ENCODE measurements around the gene ELAVL2.
"Not testable (repeated sequence)": the region's sequence is repeated elsewhere in the genome, so short reads cannot be mapped to it uniquely, and the experiment has no call there.

The ELAVL2 gene

GRCh38 chr9:23769307-23769935, 56.6 kb downstream of the ELAVL2 start:
- no peak for DNase-seq

GRCh38 chr9:23768861-23769260, 57.2 kb downstream of the ELAVL2 start:
- no peak for DNase-seq

- DNase-seq, result no peak
Measured at GRCh38 chr9:23766613-23767012, 59.4 kb downstream of the ELAVL2 start.

- no peak for DNase-seq
Measured at GRCh38 chr9:23765561-23765960, 60.5 kb downstream of the ELAVL2 start.

GRCh38 chr9:23764219-23764618, 61.8 kb downstream of the ELAVL2 start:
- DNase-seq, result no peak

- DNase-seq, result no peak
Measured at GRCh38 chr9:23754551-23754950, 71.5 kb downstream of the ELAVL2 start.

- DNase-seq, result no peak
Measured at GRCh38 chr9:23752859-23753258, 73.2 kb downstream of the ELAVL2 start.

GRCh38 chr9:23751633-23752032, 74.4 kb downstream of the ELAVL2 start:
- no peak for DNase-seq

GRCh38 chr9:23750808-23751207, 75.2 kb downstream of the ELAVL2 start:
- no peak for DNase-seq

- no peak for DNase-seq
Measured at GRCh38 chr9:23747088-23748075, 78.7 kb downstream of the ELAVL2 start.

GRCh38 chr9:23746317-23746716, 79.7 kb downstream of the ELAVL2 start:
- no peak for DNase-seq

- DNase-seq, result no peak
Measured at GRCh38 chr9:23743036-23743435, 83.0 kb downstream of the ELAVL2 start.

GRCh38 chr9:23741351-23741750, 84.7 kb downstream of the ELAVL2 start:
- no peak for DNase-seq

GRCh38 chr9:23740531-23740930, 85.5 kb downstream of the ELAVL2 start:
- DNase-seq, result no peak

- DNase-seq, result no peak
Measured at GRCh38 chr9:23739753-23740152, 86.3 kb downstream of the ELAVL2 start.

- no peak for DNase-seq
Measured at GRCh38 chr9:23736293-23736692, 89.7 kb downstream of the ELAVL2 start.

- no peak for DNase-seq
Measured at GRCh38 chr9:23733495-23734078, 92.5 kb downstream of the ELAVL2 start.

GRCh38 chr9:23731353-23731752, 94.7 kb downstream of the ELAVL2 start:
- no peak for DNase-seq

- DNase-seq, result no peak
Measured at GRCh38 chr9:23730364-23730763, 95.7 kb downstream of the ELAVL2 start.

GRCh38 chr9:23728736-23729135, 97.3 kb downstream of the ELAVL2 start:
- DNase-seq, result no peak

GRCh38 chr9:23725279-23725946, 100.6 kb downstream of the ELAVL2 start:
- DNase-seq, result no peak

- no peak for DNase-seq
Measured at GRCh38 chr9:23723672-23724071, 102.4 kb downstream of the ELAVL2 start.

GRCh38 chr9:23723048-23723447, 103.0 kb downstream of the ELAVL2 start:
- not testable (repeated sequence) for DNase-seq

Measured in activated T-cell treated with anti-CD3 and anti-CD28 coated beads for 4 hours (primary cell).